GM19467 (cell line): ENCODE measurements around the gene DLX2.

ENCODE experiments used
- ATAC-seq: cut with Tn5 transposase; IDR thresholded peaks from one replicate; pipeline ENCODE4 v1.9.1; 2021; ENCODE audit warnings: mild to moderate bottlenecking, moderate library complexity; ENCODE audit not compliant: unreplicated experiment

The DLX2 gene

DNA sequence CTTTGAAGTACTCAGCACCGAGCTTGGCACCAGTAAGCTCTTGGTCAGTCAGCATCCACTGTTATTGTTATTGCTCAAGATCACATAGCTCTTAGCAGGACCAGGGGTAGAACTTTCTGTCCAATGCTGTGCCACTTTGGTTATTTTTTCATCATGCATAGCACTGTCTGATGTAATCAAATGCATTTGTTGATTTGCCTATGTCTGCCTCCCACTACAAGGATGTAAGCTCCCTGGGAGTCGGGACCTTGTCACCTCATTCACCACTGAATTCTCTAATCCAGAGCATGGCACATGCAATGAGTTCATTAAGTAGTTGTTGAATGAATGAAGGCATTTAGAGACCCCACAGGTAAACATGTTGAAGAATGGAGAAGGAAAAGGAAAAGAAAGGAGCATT is 46.4 kb downstream of the DLX2 start:
- ATAC-seq: no peak

DNA sequence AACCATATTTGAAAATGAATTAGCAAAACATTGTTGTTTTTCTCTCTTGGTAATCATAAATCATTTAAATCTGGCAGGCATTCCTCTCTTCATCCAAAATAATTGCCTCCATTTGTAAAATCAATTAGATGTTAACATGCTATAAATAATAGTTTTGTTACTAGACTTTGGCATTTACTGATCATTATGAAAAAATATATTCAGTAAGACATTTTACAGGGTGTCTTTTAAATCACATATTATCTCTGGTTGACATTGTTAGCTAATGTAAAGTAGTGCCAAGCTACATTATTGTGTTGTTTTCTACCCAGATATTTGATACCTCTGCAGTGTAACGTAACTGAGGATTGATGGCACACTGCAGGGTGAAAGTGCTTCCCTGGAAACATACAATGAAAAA is 49.2 kb downstream of the DLX2 start:
- ATAC-seq: no peak

DNA sequence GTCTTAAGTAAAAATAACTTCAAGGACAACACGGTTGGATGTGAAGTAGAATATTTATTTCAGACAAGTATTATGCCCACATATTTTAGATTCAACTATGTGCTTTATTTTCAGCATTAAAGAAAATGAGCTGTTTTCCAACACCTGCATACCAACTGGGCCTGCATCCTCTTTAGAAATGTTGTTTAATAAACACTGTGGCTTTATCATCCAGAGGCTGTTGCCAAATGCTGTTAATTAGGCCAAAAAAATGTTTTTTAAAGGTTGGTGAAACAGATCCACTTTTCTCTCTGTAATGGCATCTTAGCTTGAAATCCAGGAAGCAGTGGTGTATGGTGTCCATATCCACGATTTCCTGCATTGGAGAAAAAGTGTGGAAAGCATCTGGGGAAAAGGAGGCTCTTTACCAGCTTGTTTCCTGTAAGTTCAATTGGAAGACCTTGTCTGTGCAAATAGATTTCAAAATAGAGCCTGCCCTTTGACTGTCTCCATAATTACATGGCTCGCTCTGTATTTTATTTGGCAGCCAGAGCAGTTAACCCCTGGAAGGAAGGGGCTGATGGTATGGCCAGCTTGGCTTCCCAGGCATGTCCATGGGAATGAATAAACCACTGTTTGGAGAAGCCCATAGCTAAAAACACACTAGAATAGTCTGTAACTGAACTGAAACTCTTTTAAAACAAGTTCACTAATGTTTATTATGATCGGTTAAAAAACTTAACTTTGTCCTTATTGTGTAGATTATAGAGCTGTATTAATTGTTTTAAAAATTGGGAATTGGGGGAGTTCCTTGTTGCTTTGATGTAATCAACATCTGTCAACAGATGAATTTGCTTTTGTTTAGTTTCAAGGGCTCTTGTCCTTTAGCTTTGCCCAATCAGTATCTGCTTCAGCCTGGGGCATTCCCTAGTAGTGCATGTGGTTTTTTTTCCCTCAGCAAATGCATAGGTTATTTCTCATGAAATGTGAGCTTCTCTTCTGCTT is 50.4 kb downstream of the DLX2 start:
- ATAC-seq: no peak

DNA sequence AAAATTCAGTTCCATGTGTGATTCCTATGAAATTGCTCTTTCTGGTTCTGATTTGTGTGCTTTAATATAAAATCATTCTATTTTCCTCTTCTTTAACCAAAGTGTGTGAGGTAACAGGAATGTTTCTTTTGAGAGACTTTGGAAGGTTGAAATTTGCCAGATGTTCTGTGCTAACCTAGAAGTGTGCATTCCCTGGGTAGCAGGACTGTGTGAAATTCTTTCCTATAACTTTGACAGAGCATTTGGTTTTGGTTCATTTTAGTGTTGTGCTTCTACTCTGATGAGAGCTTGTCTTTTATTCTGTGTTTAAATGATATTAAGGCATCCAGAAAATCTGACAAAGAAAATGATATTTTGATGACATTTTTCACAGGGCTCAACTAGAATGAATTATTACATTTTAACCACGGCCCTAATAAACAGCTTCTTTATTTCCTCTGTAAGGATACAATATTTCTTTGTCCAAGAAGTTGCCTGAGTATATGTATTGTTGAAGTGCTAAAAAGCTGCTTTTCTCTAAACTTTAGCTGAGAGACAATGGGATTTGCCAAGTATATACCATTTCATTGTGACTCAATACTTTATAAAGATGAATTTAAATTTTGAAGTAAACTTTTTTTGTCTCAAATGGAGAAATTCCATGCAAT is 52.1 kb downstream of the DLX2 start:
- no peak for ATAC-seq

DNA sequence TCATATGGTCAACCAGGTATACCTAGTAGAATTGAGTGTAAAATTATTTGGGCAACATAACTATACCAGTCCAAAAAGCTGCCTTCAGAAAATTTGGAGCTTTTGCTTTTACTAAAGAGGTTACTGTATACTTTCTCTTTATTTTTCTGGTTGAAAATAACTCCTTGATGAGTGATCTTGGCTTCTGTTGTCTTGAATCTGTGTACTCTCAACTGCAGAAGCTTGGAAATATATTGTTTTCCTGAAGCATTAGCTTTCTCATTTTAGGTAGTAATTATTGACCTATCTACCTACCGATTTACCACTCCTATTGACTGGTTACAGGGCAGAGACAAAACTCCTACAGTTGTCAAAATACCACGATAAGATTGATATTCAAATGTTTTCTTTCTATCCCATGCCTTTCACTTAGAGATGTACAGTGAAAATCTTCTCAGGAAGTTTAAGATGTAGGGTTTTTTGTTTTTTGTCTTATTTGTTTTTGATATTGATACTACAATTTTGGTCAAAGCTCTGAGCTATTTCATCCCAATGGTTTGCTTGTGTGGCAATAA is 53.1 kb downstream of the DLX2 start:
- ATAC-seq: no peak
